PC-9 (cell line): ENCODE measurements around the gene DRICH1. TPM values are rescaled to one million over a fixed set of nuclear protein-coding genes. Genes with fewer than 3 reads are reported as not detected.
"Not testable (repeated sequence)": the region's sequence is repeated elsewhere in the genome, so short reads cannot be mapped to it uniquely, and the experiment has no call there.

ENCODE experiments used
- BruUV-seq: library from RNA; stranded (reverse); fragments of 400-500 nt; replicated peaks from 2 replicates; lab custom pipeline; 2021; lab: Mats Ljungman, UMichigan
- CTCF ChIA-PET: fragments of 300-600 bp; sonication (Branson Sonifier 250); formaldehyde crosslinking; loops from one replicate; lab custom pipeline; 2022; ENCODE audit warnings: antibody characterized with exemption; lab: Charles Lee
- POLR2A ChIA-PET: fragments of 300-600 bp; sonication (Branson Sonifier 250); formaldehyde crosslinking; loops from one replicate; lab custom pipeline; 2022; ENCODE audit warnings: antibody characterized with exemption; ENCODE audit not compliant: unreplicated experiment; lab: Charles Lee
- DNase-seq, 2 experiments: peaks; one replicate each; pipeline versions ENCODE4 v3.0.0 to v3.0.0-alpha.2; 2015 to 2022; ENCODE audit warnings: mixed read lengths in 1 of 2
- H2AFZ ChIP-seq: fragments of 200-600 bp; sonication (generic); 2 replicates; pipeline ENCODE4 v1.8.1; 2017; ENCODE audit warnings: antibody characterized with exemption
- H3F3A ChIP-seq: fragments of 200-600 bp; sonication (generic); 2 replicates; pipeline ENCODE4 v1.8.1; 2017; ENCODE audit warnings: antibody characterized with exemption, mild to moderate bottlenecking, low read depth; ENCODE audit not compliant: insufficient read depth
- H3K27ac ChIP-seq: fragments of 200-600 bp; sonication (generic); 2 replicates; pipeline ENCODE4 v1.6.1; 2016; ENCODE audit warnings: mixed run types
- H3K27me3 ChIP-seq: fragments of 200-600 bp; sonication (generic); 2 replicates; pipeline ENCODE4 v1.6.1; 2016; ENCODE audit warnings: low read depth, mixed run types; ENCODE audit not compliant: insufficient read depth
- H3K36me3 ChIP-seq: fragments of 200-600 bp; sonication (generic); 2 replicates; pipeline ENCODE4 v1.6.1; 2016; ENCODE audit warnings: low read depth, mixed run types
- H3K4me1 ChIP-seq: fragments of 200-600 bp; sonication (generic); replicated peaks from 2 replicates; pipeline ENCODE4 v1.6.1; 2016; ENCODE audit warnings: mixed run types; ENCODE audit not compliant: insufficient read depth
- H3K4me2 ChIP-seq: fragments of 200-600 bp; sonication (generic); 2 replicates; pipeline ENCODE4 v1.6.1; 2017; ENCODE audit warnings: mixed run types
- H3K4me3 ChIP-seq: fragments of 200-600 bp; sonication (generic); 2 replicates; pipeline ENCODE4 v1.6.1; 2016; ENCODE audit warnings: mixed run types
- H3K79me2 ChIP-seq: fragments of 200-600 bp; sonication (generic); 2 replicates; pipeline ENCODE4 v1.6.1; 2017; ENCODE audit warnings: low read depth, mixed run types
- H3K9me2 ChIP-seq: fragments of 200-600 bp; sonication (generic); 2 replicates; pipeline ENCODE4 v1.8.1; 2017; ENCODE audit warnings: mild to moderate bottlenecking; ENCODE audit not compliant: insufficient read depth
- H3K9me3 ChIP-seq: fragments of 200-600 bp; sonication (generic); 2 replicates; pipeline ENCODE4 v1.8.1; 2016; ENCODE audit warnings: low read depth; ENCODE audit not compliant: insufficient read depth
- H4K20me1 ChIP-seq: fragments of 200-600 bp; sonication (generic); 2 replicates; pipeline ENCODE4 v1.8.1; 2017; ENCODE audit not compliant: insufficient read depth
- EZH2 ChIP-seq: fragments of 200-600 bp; sonication (generic); IDR thresholded peaks from 2 replicates; pipeline ENCODE4 v1.8.0; 2017; ENCODE audit warnings: antibody characterized with exemption, low read depth
- intact Hi-C: fragments of 100-400 bp; cut with micrococcal nuclease; formaldehyde crosslinking; loops from one replicate; pipeline ENCODE4 v1.10.0; 2022; ENCODE audit not compliant: unreplicated experiment
- total RNA-seq: library from RNA; stranded (reverse); gene quantifications from 2 replicates; pipeline ENCODE4 v1.2.3, GENCODE V29; 2021
- TF ChIP-seq, protein P1 (sequence below): fragments of 200-600 bp; sonication (generic); conservative IDR thresholded peaks from 2 replicates; pipeline ENCODE4 v1.6.1; 2017; ENCODE audit warnings: mixed run types, antibody characterized with exemption, mild to moderate bottlenecking, moderate library complexity

DRICH1 gene
- total RNA-seq, 1 experiment from 2014 or later = 0.57 TPM

DNA sequence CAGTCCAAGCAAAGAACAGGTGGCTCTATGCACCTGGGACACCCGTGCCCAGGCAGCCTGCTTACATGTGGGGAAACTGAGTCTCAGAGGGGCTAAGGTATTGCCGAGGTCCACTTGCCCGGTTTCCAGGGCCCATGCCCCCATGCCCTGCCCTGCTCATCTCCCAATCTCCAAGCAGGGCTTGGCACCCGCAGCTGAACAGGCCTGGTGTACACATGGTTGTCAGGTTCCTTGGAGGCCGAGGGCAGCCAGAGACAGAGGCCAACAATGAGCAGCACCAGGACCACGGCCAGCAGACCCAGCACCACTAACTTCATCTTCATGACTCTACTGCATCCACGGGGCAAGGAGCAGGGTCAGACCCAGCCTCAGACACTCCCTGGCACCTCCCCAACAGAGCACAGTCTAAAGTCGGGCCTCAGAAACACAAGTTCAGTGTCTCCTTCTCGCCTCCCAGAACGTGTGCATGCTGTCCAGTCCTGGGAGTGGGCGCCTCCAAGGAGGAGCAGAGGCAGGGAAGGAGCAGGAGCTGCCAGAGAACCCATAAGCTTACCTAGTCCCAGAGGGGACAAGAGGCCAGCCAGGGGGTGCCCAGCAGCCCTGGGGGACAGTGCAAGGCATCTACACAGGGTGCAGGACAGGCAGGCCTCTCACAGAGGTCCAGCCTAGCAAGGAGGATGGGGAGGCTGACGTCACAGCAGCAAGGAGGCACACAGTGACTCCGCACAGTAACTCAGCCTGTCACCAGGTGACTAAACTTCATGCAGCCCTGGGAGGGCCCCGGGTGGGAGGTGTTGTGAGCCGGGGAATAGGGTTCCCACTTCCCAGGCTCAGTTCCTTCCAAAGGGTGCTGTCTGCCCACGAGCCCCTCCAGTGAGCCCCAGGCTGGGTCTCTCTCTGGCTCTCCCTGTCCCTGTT, 38.5 kb upstream of the DRICH1 start:
- intact Hi-C loops = no loop called here
- Histone ChIP-seq H4K20me1 (no peaks in the 10 kb centered on the region), H3K4me2 (no peak overlapping the region), H3K9me2 (no peaks in the 10 kb centered on the region), H3K27ac (no peak overlapping the region), H3K9me3 (no peaks in the 10 kb centered on the region), H3K36me3 (no peaks in the 10 kb centered on the region), H3K79me2 (no peaks in the 10 kb centered on the region), H3K27me3 (no peaks in the 10 kb centered on the region), H3K4me1 (no peaks in the 10 kb centered on the region), H3K4me3 (no peak overlapping the region), H3F3A (no peaks in the 10 kb centered on the region), H2AFZ (no peak overlapping the region)
- ChIA-PET CTCF (no interaction called here), POLR2A (no interaction called here)
- TF ChIP-seq, protein P1, sequence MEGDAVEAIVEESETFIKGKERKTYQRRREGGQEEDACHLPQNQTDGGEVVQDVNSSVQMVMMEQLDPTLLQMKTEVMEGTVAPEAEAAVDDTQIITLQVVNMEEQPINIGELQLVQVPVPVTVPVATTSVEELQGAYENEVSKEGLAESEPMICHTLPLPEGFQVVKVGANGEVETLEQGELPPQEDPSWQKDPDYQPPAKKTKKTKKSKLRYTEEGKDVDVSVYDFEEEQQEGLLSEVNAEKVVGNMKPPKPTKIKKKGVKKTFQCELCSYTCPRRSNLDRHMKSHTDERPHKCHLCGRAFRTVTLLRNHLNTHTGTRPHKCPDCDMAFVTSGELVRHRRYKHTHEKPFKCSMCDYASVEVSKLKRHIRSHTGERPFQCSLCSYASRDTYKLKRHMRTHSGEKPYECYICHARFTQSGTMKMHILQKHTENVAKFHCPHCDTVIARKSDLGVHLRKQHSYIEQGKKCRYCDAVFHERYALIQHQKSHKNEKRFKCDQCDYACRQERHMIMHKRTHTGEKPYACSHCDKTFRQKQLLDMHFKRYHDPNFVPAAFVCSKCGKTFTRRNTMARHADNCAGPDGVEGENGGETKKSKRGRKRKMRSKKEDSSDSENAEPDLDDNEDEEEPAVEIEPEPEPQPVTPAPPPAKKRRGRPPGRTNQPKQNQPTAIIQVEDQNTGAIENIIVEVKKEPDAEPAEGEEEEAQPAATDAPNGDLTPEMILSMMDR = no peak
- no peak for TF ChIP-seq EZH2
- BruUV-seq = no TSS peak
- no peak for DNase-seq

DNA sequence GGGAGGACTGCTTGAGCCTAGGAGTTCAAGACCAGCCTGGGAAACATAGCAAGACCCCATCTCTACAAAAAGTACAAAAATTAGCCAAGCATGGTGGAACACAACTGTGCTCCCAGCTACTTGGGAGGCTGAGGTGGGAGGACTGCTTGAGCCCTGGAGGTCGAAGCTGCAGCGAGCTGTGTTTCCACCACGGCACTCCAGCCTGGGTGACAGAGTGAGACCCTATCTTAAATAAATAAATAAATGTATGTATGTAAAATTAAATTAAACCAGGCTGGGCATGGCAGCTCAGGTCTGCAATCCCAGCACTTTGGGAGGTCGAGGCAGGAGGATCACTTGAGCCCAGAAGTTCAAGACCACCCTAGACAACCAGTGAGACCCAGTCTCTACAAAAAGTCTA, 28.3 kb upstream of the DRICH1 start:
- H3K9me2 ChIP-seq, H3K4me1 ChIP-seq, DNase-seq, BruUV-seq, H3K4me2 ChIP-seq, POLR2A ChIA-PET, H3F3A ChIP-seq, H3K27ac ChIP-seq, H3K36me3 ChIP-seq, H3K9me3 ChIP-seq, H2AFZ ChIP-seq, H3K4me3 ChIP-seq, H3K27me3 ChIP-seq, H3K79me2 ChIP-seq, intact Hi-C loops, H4K20me1 ChIP-seq, CTCF ChIA-PET: not testable (repeated sequence)

DNA sequence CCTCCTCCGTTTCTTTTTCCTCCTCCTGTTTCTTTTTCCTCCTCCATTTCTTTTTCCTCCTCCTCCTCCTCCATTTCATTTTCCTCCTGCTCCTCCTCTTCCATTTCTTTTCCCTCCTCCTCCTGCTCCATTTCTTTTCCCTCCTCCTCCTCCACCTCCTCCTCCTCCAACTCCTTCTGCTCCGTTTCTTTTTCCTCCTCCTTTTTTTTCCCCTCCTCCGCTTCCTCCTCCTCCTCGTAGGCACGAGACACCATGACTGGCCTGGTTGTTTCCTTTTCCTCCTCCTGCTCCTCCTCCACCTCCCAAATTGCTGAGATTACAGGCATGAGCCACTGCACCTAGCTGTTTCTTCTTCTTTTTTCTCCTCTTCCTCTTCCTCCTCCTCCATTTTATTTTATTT, 25.6 kb upstream of the DRICH1 start:
- no peak for TF ChIP-seq EZH2
- TF ChIP-seq, protein P1 = no peak
- Histone ChIP-seq H3K9me2 (no peaks in the 10 kb centered on the region), H3K27me3 (no peaks in the 10 kb centered on the region), H3K9me3 (no peaks in the 10 kb centered on the region), H3K4me2 (no peak overlapping the region), H3K79me2 (no peaks in the 10 kb centered on the region), H3K36me3 (no peaks in the 10 kb centered on the region), H4K20me1 (no peaks in the 10 kb centered on the region), H3K4me3 (no peak overlapping the region), H3F3A (no peaks in the 10 kb centered on the region), H3K27ac (no peak overlapping the region), H3K4me1 (no peaks in the 10 kb centered on the region), H2AFZ (no peak overlapping the region)
- DNase-seq = no peak
- POLR2A ChIA-PET = no interaction called here
- BruUV-seq = no TSS peak
- CTCF ChIA-PET = no interaction called here
- intact Hi-C loops = no loop called here
